Duodenal mucosa (tissue), 2 donors: ENCODE data around the gene F3.

ENCODE experiments used
- H3K27ac ChIP-seq: one replicate; pipeline ENCODE4 v1.7.0; 2013; ENCODE audit warnings: low read depth, low read length
- H3K27me3 ChIP-seq, 2 donors: one replicate each; pipeline ENCODE4 v1.7.0; 2013; ENCODE audit warnings: low read length in 2 of 2, control low read depth in 1 of 2; ENCODE audit not compliant: insufficient read depth in 2 of 2, control insufficient read depth in 1 of 2
- H3K36me3 ChIP-seq, 2 donors: one replicate each; pipeline ENCODE4 v1.7.0; 2013; ENCODE audit warnings: low read length in 2 of 2, control low read depth in 1 of 2; ENCODE audit not compliant: insufficient read depth in 2 of 2, control insufficient read depth in 1 of 2
- H3K4me1 ChIP-seq, 2 donors: one replicate each; pipeline ENCODE4 v1.7.0; 2013; ENCODE audit warnings: low read length in 2 of 2, control low read depth in 1 of 2; ENCODE audit not compliant: insufficient read depth in 2 of 2, control insufficient read depth in 1 of 2
- H3K4me3 ChIP-seq, 2 donors: one replicate each; pipeline ENCODE4 v1.7.0; 2013; ENCODE audit warnings: low read length in 2 of 2, low read depth in 1 of 2
- H3K9ac ChIP-seq, 2 donors: one replicate each; pipeline ENCODE4 v1.7.0; 2013; ENCODE audit warnings: low read length in 2 of 2, low read depth in 1 of 2
- H3K9me3 ChIP-seq, 2 donors: one replicate each; pipeline ENCODE4 v1.7.0; 2013; ENCODE audit warnings: low read length in 2 of 2, control low read depth in 1 of 2; ENCODE audit not compliant: control insufficient read depth in 1 of 2

The F3 gene

GRCh38 chr1:94530373-94530878, 11.1 kb downstream of the F3 start:
- H3K36me3 ChIP-seq, result peaks cover 13 to 45% of the 10 kb centered on the region in 2 donors
- no peak overlapping the region for H3K27ac ChIP-seq

GRCh38 chr1:94529416-94529815, 12.1 kb downstream of the F3 start:
- Histone ChIP-seq H3K9me3 (no peaks in the 10 kb centered on the region), H3K36me3 (peaks cover 9 to 37% of the 10 kb centered on the region in 2 donors), H3K9ac (no peak overlapping the region), H3K4me1 (peaks cover 0 to 11% of the 10 kb centered on the region in 2 donors), H3K4me3 (no peak overlapping the region), H3K27ac (no peak overlapping the region), H3K27me3 (no peaks in the 10 kb centered on the region)

More at GRCh38 chr1:94530373-94530878, 11.1 kb downstream of the F3 start:
- Histone ChIP-seq H3K4me1 (peaks cover 0 to 16% of the 10 kb centered on the region in 2 donors), H3K9me3 (no peaks in the 10 kb centered on the region), H3K27me3 (no peaks in the 10 kb centered on the region), H3K9ac (no peak overlapping the region), H3K4me3 (no peak overlapping the region)

DNA sequence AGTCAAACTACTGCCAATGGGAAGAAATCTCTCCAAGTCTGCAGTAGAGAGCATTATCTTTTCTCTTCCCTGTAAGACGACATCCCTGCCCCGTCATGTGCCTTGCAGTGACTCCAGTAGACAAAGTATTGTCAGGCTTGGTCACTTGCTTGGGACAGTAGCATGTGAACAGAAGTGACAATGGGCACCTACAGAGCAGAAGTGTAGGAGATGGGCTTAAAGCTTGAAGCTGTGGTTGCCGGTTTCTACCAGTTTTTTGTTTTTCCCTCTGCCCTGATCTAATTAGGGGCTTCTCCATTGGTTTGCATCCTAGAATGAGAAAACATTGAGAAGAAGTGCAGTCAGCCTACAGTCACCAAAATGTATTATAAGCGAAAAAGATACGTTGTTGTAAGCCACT, 12.7 kb downstream of the F3 start:
- peaks cover 5 to 33% of the 10 kb centered on the region in 2 donors for H3K36me3 ChIP-seq

GRCh38 chr1:94528299-94528698, 13.3 kb downstream of the F3 start:
- no peak overlapping the region for H3K4me3 ChIP-seq
- no peak overlapping the region for H3K9ac ChIP-seq
- H3K9me3 ChIP-seq, result no peaks in the 10 kb centered on the region
- peaks cover 5 to 33% of the 10 kb centered on the region in 2 donors for H3K36me3 ChIP-seq
- no peak overlapping the region for H3K27ac ChIP-seq
- peaks cover 0 to 11% of the 10 kb centered on the region in 2 donors for H3K4me1 ChIP-seq
- no peaks in the 10 kb centered on the region for H3K27me3 ChIP-seq

More for the DNA sequence above, 12.7 kb downstream of the F3 start:
- Histone ChIP-seq H3K27me3 (no peaks in the 10 kb centered on the region), H3K9ac (no peak overlapping the region), H3K27ac (no peak overlapping the region), H3K9me3 (no peaks in the 10 kb centered on the region), H3K4me1 (peaks cover 0 to 11% of the 10 kb centered on the region in 2 donors), H3K4me3 (no peak overlapping the region)

DNA sequence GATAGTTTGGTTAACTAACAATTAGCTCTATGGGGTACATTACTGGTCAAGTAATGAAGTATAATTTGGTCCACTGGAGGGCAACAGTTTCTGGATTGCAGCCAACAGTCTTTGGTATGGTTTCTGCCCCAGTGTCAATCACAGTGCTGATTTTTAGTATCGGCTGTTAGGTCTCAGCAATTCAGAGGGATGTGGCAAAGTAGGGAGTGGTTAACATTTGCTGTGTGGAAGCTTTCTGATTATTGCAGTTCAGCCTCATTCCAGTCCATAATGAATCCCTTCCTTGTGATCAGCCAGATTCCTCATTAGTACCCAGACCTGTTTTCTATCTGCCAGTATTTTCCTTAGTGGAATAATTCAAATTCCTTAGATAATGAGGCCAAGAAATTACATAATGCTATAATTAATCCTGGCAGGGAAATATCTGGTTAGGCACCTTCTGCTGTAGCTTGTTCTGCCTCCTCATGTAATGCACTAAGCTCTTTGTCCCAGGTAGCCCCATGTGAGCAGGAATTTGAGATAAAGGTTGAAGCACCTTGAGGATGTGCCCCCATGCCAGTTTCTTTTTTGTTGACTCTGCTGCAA, 14.0 kb downstream of the F3 start:
- no peak overlapping the region for H3K9ac ChIP-seq

DNA sequence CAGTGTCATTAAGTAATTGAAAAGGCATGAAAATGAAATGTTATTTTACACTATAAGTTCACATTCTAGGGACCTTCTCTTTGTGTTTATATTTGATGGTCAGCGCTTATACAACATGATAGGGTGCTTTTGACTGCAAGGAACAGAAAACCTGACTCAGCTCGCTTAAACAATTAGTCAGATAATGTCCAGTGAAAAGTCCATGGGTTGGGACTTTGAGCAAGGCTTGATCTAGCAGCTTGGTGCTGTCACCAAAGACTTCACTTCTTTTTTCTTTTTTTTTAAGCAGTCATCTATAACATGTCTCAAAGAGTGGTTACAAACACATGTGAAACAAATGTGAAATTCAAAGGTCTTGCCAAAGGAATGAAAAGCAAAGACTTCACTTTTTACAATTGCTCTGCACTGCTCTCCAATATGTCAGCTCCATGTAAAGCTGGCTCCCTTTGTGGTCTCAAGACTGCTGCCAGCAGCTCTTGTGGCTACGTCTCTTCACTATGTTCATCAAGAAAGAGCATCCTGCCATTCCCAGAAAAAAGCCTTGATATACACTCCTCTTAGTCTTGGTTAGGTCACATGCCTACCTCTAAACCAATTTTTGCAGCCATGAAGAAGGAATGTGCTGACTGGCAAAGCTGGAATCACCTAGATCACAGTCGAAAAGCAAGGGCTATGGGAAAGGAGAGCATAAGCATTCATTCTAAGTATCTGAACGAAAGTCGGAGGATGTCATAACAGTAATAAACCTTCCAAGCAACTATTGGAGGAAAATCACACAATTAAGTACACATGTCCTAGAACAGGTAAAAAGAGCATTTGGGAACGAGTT, 15.2 kb downstream of the F3 start:
- H3K9me3 ChIP-seq, result no peaks in the 10 kb centered on the region
- H3K27ac ChIP-seq, result no peak overlapping the region
- H3K27me3 ChIP-seq, result no peaks in the 10 kb centered on the region
- H3K4me1 ChIP-seq, result peaks cover 0 to 11% of the 10 kb centered on the region in 2 donors
- H3K4me3 ChIP-seq, result no peak overlapping the region
- H3K36me3 ChIP-seq, result peaks cover 0 to 16% of the 10 kb centered on the region in 2 donors
- H3K9ac ChIP-seq, result no peak overlapping the region

More for the DNA sequence above, 14.0 kb downstream of the F3 start:
- Histone ChIP-seq H3K9me3 (no peaks in the 10 kb centered on the region), H3K4me3 (no peak overlapping the region), H3K27ac (no peak overlapping the region), H3K27me3 (no peaks in the 10 kb centered on the region), H3K36me3 (peaks cover 5 to 28% of the 10 kb centered on the region in 2 donors), H3K4me1 (peaks cover 0 to 11% of the 10 kb centered on the region in 2 donors)

DNA sequence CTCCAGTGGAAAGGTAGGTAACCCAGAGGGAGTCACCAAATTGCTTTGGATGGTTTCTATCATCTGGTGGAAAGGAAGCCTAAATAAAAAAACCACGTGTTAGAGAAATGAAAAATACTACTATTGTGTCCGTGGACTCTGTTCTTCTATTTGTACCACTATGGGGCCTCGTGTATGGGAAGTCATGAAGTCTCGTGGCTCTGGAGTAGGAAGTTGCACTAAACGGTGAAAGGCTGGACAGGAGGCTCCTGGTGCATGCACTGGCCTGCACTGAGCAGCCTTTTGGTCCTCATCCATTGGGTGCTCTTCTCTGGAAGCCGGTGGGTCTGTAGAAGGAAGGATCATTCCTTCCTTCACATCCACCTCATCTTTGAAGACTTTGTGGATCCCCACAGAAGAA, 17.0 kb downstream of the F3 start:
- Histone ChIP-seq H3K27me3 (no peaks in the 10 kb centered on the region), H3K36me3 (peaks cover 2 to 3% of the 10 kb centered on the region in 2 donors), H3K9me3 (no peaks in the 10 kb centered on the region), H3K27ac (no peak overlapping the region), H3K9ac (no peak overlapping the region), H3K4me1 (peaks cover 0 to 11% of the 10 kb centered on the region in 2 donors), H3K4me3 (no peak overlapping the region)

- Histone ChIP-seq H3K4me3 (no peak overlapping the region), H3K27me3 (no peaks in the 10 kb centered on the region), H3K27ac (no peak overlapping the region), H3K9me3 (no peaks in the 10 kb centered on the region), H3K36me3 (peaks cover 3 to 5% of the 10 kb centered on the region in 2 donors), H3K4me1 (peaks cover 0 to under 1% of the 10 kb centered on the region in 2 donors), H3K9ac (no peak overlapping the region)
These were observed 19.3 kb downstream of the F3 start for GRCh38 chr1:94522304-94522703.

GRCh38 chr1:94519351-94519750, 22.2 kb downstream of the F3 start:
- Histone ChIP-seq H3K9me3 (no peaks in the 10 kb centered on the region), H3K36me3 (peaks cover 3 to 6% of the 10 kb centered on the region in 2 donors), H3K27me3 (no peaks in the 10 kb centered on the region), H3K4me3 (no peak overlapping the region), H3K4me1 (no peaks in the 10 kb centered on the region), H3K27ac (no peak overlapping the region), H3K9ac (no peak overlapping the region)

DNA sequence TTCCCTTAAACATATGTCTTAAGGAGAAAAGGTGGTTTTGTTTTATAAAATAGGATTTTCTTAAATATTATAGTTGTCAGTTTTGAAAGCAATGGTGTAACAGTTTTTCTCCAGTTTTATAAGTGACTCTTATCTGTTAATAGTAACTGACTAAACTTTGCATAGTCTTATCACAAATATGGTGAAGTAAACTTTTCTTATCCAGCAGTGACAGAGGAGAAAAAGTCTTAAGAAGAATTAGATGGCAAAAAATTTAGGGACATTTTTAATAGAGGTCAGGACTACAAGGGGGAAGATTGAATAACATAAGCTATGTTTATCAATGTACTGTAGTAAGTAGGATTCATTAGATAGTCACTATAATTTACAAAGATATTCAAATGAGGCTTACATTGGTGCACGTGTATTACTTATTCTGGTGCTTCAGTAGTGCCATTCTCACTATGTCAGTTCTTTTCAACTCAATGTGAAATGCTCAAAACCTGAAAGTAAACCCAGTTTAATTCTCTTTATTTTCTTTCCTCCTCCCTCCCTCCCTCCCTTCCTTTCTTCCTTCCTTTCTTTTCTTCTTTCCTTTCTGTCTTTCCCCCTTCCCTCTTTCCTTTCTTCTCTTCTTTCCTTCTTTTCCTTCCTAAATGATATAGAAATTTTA, 26.1 kb downstream of the F3 start:
- H3K4me1 ChIP-seq, result no peaks in the 10 kb centered on the region
- no peaks in the 10 kb centered on the region for H3K9me3 ChIP-seq
- peaks cover 3 to 6% of the 10 kb centered on the region in 2 donors for H3K36me3 ChIP-seq
- no peak overlapping the region for H3K9ac ChIP-seq
- H3K27ac ChIP-seq, result no peak overlapping the region
- H3K4me3 ChIP-seq, result no peak overlapping the region
- no peaks in the 10 kb centered on the region for H3K27me3 ChIP-seq
